Kidney (tissue), 14 donors: ENCODE results near the gene RAP1GAP2. TPM values are rescaled to one million over a fixed set of nuclear protein-coding genes. Genes with fewer than 3 reads are reported as not detected.

Experiments used
- DNase-seq, 5 donors: peaks; one replicate each; pipeline ENCODE4 v3.0.0-alpha.2; 2013 to 2020
- FAIRE-seq: peaks from 2 replicates; lab custom pipeline; 2012; peaks lifted over from hg19 to GRCh38; lab: Jason Lieb, UNC
- H3K27ac ChIP-seq, 2 donors: one replicate each; pipeline ENCODE4 v1.7.0; 2013; ENCODE audit warnings: low read depth in 2 of 2, low read length in 2 of 2, inconsistent platforms in 1 of 2
- H3K27me3 ChIP-seq: one replicate; pipeline ENCODE4 v1.7.1; 2013; ENCODE audit warnings: low read length, inconsistent platforms; ENCODE audit not compliant: control insufficient read depth, insufficient read depth
- H3K36me3 ChIP-seq, 3 donors: one replicate each; pipeline versions ENCODE4 v1.7.0 to v1.7.1; 2013; ENCODE audit warnings: low read length in 3 of 3, control low read depth in 1 of 3, inconsistent platforms in 1 of 3; ENCODE audit not compliant: insufficient read depth in 3 of 3, control insufficient read depth in 2 of 3
- H3K4me1 ChIP-seq, 3 donors: one replicate each; pipeline versions ENCODE4 v1.7.0 to v1.7.1; 2013; ENCODE audit warnings: low read length in 3 of 3, inconsistent platforms in 1 of 3, low read depth in 1 of 3; ENCODE audit not compliant: control insufficient read depth in 2 of 3, insufficient read depth in 2 of 3
- H3K4me3 ChIP-seq, 3 donors: one replicate each; pipeline versions ENCODE4 v1.7.0 to v1.8.1; 2013; ENCODE audit warnings: low read length in 3 of 3, control low read depth in 1 of 3, inconsistent platforms in 1 of 3
- H3K9ac ChIP-seq, 3 donors: one replicate each; pipeline versions ENCODE4 v1.7.0 to v1.7.1; 2013; ENCODE audit warnings: low read length in 3 of 3, control low read depth in 1 of 3, inconsistent platforms in 1 of 3
- H3K9me3 ChIP-seq, 3 donors: one replicate each; pipeline versions ENCODE4 v1.7.0 to v1.7.1; 2013; ENCODE audit warnings: low read length in 3 of 3, control low read depth in 1 of 3, inconsistent platforms in 1 of 3; ENCODE audit not compliant: control insufficient read depth in 2 of 3, insufficient read depth in 1 of 3
- CTCF ChIP-seq: IDR thresholded peaks from 3 replicates; pipeline ENCODE4 v1.5.1; 2012; ENCODE audit warnings: mild to moderate bottlenecking, moderate library complexity, borderline replicate concordance; ENCODE audit not compliant: insufficient read depth; ENCODE audit errors: extremely low read depth
- intact Hi-C: fragments of 100-400 bp; cut with DNase I; formaldehyde crosslinking; loops from one replicate; pipeline ENCODE4 v1.11.1; 2022
- polyA plus RNA-seq: library from polyadenylated mRNA; stranded (reverse); fragments of 350-450 nt; fragmentation: Illumina TruSeq; extraction: RNeasy Lipid Tissue Mini Kit (QIAGEN cat#74804); gene quantifications from one replicate; pipeline ENCODE4 v1.2.3, GENCODE V29; 2014; ENCODE audit warnings: low read depth, low replicate concordance; ENCODE audit not compliant: insufficient read depth
- total RNA-seq: library from RNA; stranded (reverse); fragmentation: NEBNext Ultra II Directional; extraction: Animal tissue kit (Norgen Biotek cat#: 25700); gene quantifications from one replicate; pipeline ENCODE4 v1.2.1, GENCODE V29; 2021
- donor health status: control.
- donor health status: control.
- donor health status: control.
- donor health status: control.
- donor health status: control.
- donor health status: DM: yes; HTN: yes; CAD: no.
- donor health status: Normal renal cell carcinoma (clear cell type).

RAP1GAP2 gene
- total and polyA plus RNA-seq, 2 donors from 2014 or later = 6.8 to 46.2 TPM

- H3K4me3 ChIP-seq = no peak overlapping the region
- no peaks in the 10 kb centered on the region for H3K27me3 ChIP-seq
- intact Hi-C loops = no loop called here
These were observed 247.6 kb downstream of the RAP1GAP2 start for GRCh38 chr17:3043737-3044365.

GRCh38 chr17:3046753-3047152 is 250.5 kb downstream of the RAP1GAP2 start:
- H3K9ac ChIP-seq = no peak overlapping the region
- DNase-seq (no peak), FAIRE-seq (no peak)
- TF ChIP-seq CTCF = no peak
- H3K4me3 ChIP-seq = no peak overlapping the region
- H3K36me3 ChIP-seq = no peaks in the 10 kb centered on the region
- intact Hi-C loops = no loop called here
- H3K27me3 ChIP-seq = no peaks in the 10 kb centered on the region
- no peak overlapping the region for H3K27ac ChIP-seq
- peaks cover 0 to 3% (median 0%) of the 10 kb centered on the region in 3 donors for H3K4me1 ChIP-seq
- peaks cover 0 to 13% (median 0%) of the 10 kb centered on the region in 3 donors for H3K9me3 ChIP-seq

More at GRCh38 chr17:3043737-3044365, 247.6 kb downstream of the RAP1GAP2 start:
- H3K9ac ChIP-seq = no peak overlapping the region
- FAIRE-seq (no peak), DNase-seq (peak in 1 of 5 donors; percentile 47)
- peaks cover 0 to 13% (median 0%) of the 10 kb centered on the region in 3 donors for H3K9me3 ChIP-seq
- no peaks in the 10 kb centered on the region for H3K4me1 ChIP-seq
- H3K36me3 ChIP-seq = no peaks in the 10 kb centered on the region
- no peak for TF ChIP-seq CTCF
- no peak overlapping the region for H3K27ac ChIP-seq

- no peaks in the 10 kb centered on the region for H3K27me3 ChIP-seq
- H3K36me3 ChIP-seq = no peaks in the 10 kb centered on the region
- FAIRE-seq = peak; percentile 94
- H3K4me3 ChIP-seq = peak overlapping the region; percentile 71 to 92 (median 91)
- H3K4me1 ChIP-seq = peaks cover 0 to 3% (median 0%) of the 10 kb centered on the region in 3 donors
- peaks cover 0 to 9% (median 0%) of the 10 kb centered on the region in 3 donors for H3K9me3 ChIP-seq
- DNase-seq = peak; percentile 97 to 100 (median 99)
- TF ChIP-seq CTCF = peak; percentile 73
- peak overlapping the region; percentile 57 to 84 (median 60) for H3K9ac ChIP-seq
- intact Hi-C loops = no loop called here
- H3K27ac ChIP-seq = peak overlapping the region in 1 of 2 donors; percentile 69
These were observed 252.7 kb downstream of the RAP1GAP2 start for GRCh38 chr17:3048727-3049471.
